Caco-2 (cell line): Measurements from ENCODE around the gene DNM2. TPM values are rescaled to one million over a fixed set of nuclear protein-coding genes. Genes with fewer than 3 reads are reported as not detected.

ENCODE experiments used
- BruUV-seq: library from RNA; stranded (reverse); fragments of 400-500 nt; replicated peaks from 2 replicates; lab custom pipeline; 2021; lab: Mats Ljungman, UMichigan
- CTCF ChIA-PET: fragments of 300-600 bp; sonication (Branson Sonifier 250); formaldehyde crosslinking; loops from one replicate; lab custom pipeline; 2022; ENCODE audit warnings: antibody characterized with exemption; lab: Charles Lee
- POLR2A ChIA-PET: fragments of 300-600 bp; sonication (Branson Sonifier 250); formaldehyde crosslinking; loops from one replicate; lab custom pipeline; 2022; ENCODE audit warnings: antibody characterized with exemption; lab: Charles Lee
- DNase-seq, 2 experiments: peaks; one replicate each; pipeline versions ENCODE4 v3.0.0 to v3.0.0-alpha.2; 2020 to 2022
- H3K27me3 ChIP-seq: replicated peaks from 2 replicates; pipeline ENCODE4 v1.6.0; 2011; ENCODE audit warnings: low read length; ENCODE audit not compliant: control insufficient read depth, insufficient read depth
- H3K36me3 ChIP-seq: 2 replicates; pipeline ENCODE4 v1.5.1; 2011; ENCODE audit warnings: low read length; ENCODE audit not compliant: control insufficient read depth, insufficient read depth
- H3K4me1 ChIP-seq: fragments of 250-450 bp; sonication (Bioruptor Pico); 2 replicates; pipeline ENCODE4 v1.5.1; 2020; ENCODE audit warnings: mild to moderate bottlenecking
- H3K4me3 ChIP-seq: 2 replicates; pipeline ENCODE4 v1.5.1; 2011; ENCODE audit warnings: low read depth, mild to moderate bottlenecking, control low read depth, low read length
- H3K9me3 ChIP-seq: fragments of 250-450 bp; sonication (Bioruptor Pico); 2 replicates; pipeline ENCODE4 v1.5.1; 2020; ENCODE audit warnings: mild to moderate bottlenecking, moderate library complexity
- H3K27ac Mint-ChIP-seq: one replicate; pipeline ENCODE4 v1.8.0; 2022; ENCODE audit warnings: mixed read lengths; ENCODE audit not compliant: unreplicated experiment
- H3K27me3 Mint-ChIP-seq: one replicate; pipeline ENCODE4 v1.8.0; 2022; ENCODE audit warnings: mixed read lengths; ENCODE audit not compliant: insufficient read depth, unreplicated experiment
- H3K36me3 Mint-ChIP-seq: one replicate; pipeline ENCODE4 v1.8.0; 2022; ENCODE audit warnings: mild to moderate bottlenecking, mixed read lengths; ENCODE audit not compliant: insufficient read depth, unreplicated experiment
- H3K4me1 Mint-ChIP-seq: one replicate; pipeline ENCODE4 v1.8.0; 2022; ENCODE audit warnings: low read depth, mixed read lengths; ENCODE audit not compliant: unreplicated experiment
- H3K4me3 Mint-ChIP-seq: one replicate; pipeline ENCODE4 v1.8.0; 2022; ENCODE audit warnings: mild to moderate bottlenecking, moderate library complexity, mixed read lengths; ENCODE audit not compliant: unreplicated experiment
- H3K9me3 Mint-ChIP-seq: one replicate; pipeline ENCODE4 v1.8.0; 2022; ENCODE audit warnings: mixed read lengths; ENCODE audit not compliant: unreplicated experiment
- intact Hi-C: fragments of 100-400 bp; cut with micrococcal nuclease; formaldehyde crosslinking; loops from one replicate; pipeline ENCODE4 v1.10.0; 2022; ENCODE audit not compliant: unreplicated experiment
- total RNA-seq: library from RNA; stranded (reverse); gene quantifications from 2 replicates; pipeline ENCODE4 v1.2.3, GENCODE V29; 2022
- TF ChIP-seq, protein P1 (sequence below), 2 experiments: fragments of 200-600 bp in 1 of 2; IDR thresholded peaks; 1 replicate in 1 of 2; 2 replicates in 1 of 2; pipeline versions ENCODE4 v1.5.1 to v1.8.0; 2011 to 2022; ENCODE audit warnings: antibody characterized with exemption in 1 of 2, control low read depth in 1 of 2, inconsistent platforms in 1 of 2, low read depth in 1 of 2, low read length in 1 of 2, mild to moderate bottlenecking in 1 of 2, moderate library complexity in 1 of 2; ENCODE audit not compliant: insufficient read depth in 1 of 2, severe bottlenecking in 1 of 2, unreplicated experiment in 1 of 2

Gene DNM2
- total RNA-seq, 1 experiment from 2014 or later = 137 TPM

DNA sequence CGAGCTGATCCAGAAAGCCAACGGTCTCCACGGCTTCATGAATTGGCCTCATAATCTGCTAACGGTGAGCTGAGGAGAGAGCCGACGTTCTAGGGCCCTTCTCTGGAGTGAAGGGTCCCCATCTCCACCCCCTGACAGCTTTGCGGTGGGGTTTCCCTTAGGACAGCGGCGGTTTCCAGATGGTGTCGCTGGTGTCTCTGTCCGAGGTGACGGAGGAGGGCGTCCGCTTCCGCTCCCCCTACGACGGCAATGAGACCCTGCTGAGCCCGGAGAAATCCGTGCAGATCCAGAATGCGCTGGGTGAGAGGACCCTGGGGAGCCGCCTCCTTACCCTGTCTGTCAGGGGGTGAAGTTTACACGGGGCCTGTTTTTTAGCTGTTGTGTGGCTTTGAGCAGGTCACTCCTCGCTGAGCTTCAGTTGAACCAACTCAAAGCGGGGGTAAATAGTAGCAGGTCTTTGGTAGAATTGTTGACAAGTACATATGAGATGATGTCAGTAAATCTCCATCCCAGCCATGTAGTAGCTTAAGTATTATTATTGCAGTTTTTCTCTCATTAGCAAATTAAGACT lies 15.8 kb upstream of the DNM2 start:
- Histone ChIP-seq H3K36me3 (no peaks in the 10 kb centered on the region), H3K4me3 (peak overlapping the region; percentile 88), H3K4me1 (peaks cover 5% of the 10 kb centered on the region; the same call in 1 of the 2 replicates), H3K9me3 (no peaks in the 10 kb centered on the region), H3K27me3 (no peaks in the 10 kb centered on the region)
- POLR2A ChIA-PET = interaction anchor here (1.1 to 1.3 kb wide), 2 partner anchors 16 to 134 kb away, joined by 3 to 4 read pairs; partner anchors contain the start of genes DNM2 and TMED1
- CTCF ChIA-PET = interaction anchor here (0.9 to 2.5 kb wide), 5 partner anchors 15 to 223 kb away, joined by 3 to 17 read pairs (median 5); partner anchors contain the start of gene DNM2
- TF ChIP-seq, protein P1, sequence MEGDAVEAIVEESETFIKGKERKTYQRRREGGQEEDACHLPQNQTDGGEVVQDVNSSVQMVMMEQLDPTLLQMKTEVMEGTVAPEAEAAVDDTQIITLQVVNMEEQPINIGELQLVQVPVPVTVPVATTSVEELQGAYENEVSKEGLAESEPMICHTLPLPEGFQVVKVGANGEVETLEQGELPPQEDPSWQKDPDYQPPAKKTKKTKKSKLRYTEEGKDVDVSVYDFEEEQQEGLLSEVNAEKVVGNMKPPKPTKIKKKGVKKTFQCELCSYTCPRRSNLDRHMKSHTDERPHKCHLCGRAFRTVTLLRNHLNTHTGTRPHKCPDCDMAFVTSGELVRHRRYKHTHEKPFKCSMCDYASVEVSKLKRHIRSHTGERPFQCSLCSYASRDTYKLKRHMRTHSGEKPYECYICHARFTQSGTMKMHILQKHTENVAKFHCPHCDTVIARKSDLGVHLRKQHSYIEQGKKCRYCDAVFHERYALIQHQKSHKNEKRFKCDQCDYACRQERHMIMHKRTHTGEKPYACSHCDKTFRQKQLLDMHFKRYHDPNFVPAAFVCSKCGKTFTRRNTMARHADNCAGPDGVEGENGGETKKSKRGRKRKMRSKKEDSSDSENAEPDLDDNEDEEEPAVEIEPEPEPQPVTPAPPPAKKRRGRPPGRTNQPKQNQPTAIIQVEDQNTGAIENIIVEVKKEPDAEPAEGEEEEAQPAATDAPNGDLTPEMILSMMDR (IDR thresholded peaks at IDR 0.05; ENCODE audit: insufficient read depth in 1 of 2, low read depth in 1 of 2, low read length in 1 of 2, severe bottlenecking in 1 of 2, unreplicated experiment in 1 of 2) = peak in 1 of 2 experiments; percentile 5
- Mint-ChIP-seq H3K9me3 (no peaks in the 10 kb centered on the region), H3K4me1 (peaks cover 5% of the 10 kb centered on the region), H3K36me3 (peaks cover 23% of the 10 kb centered on the region), H3K27me3 (no peaks in the 10 kb centered on the region), H3K27ac (peak overlapping the region; percentile 86), H3K4me3 (peak overlapping the region; percentile 93)
- DNase-seq = no peak
- intact Hi-C loops = no loop called here
- BruUV-seq = no TSS peak

DNA sequence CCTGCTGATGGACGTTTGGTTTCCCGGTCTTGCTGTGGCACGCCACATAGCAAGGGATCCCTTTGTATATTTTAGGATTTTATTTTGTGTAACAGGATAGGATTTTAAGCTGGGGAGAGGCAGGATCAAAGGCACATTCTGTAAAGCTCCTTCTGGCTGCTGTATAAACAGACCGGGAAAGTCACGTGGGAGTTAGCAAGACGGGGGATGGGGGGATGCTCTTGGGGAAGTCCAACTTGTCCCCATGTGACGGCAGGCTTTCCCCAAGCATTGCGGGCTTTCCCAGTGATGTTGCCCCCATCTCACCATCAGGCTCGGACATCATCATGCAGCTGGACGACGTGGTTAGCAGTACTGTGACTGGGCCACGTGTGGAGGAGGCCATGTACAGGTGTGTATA lies 10.9 kb upstream of the DNM2 start:
- Histone ChIP-seq H3K36me3 (no peaks in the 10 kb centered on the region), H3K27me3 (no peaks in the 10 kb centered on the region), H3K9me3 (no peaks in the 10 kb centered on the region), H3K4me1 (peaks cover 9% of the 10 kb centered on the region; the same call in 1 of the 2 replicates), H3K4me3 (no peak overlapping the region)
- intact Hi-C loops = loop anchor here (1.0 kb wide), 1 partner anchor 10 kb away; no protein-coding TSS in a partner anchor
- no peaks in the 10 kb centered on the region for H3K4me1 Mint-ChIP-seq
- ChIA-PET POLR2A (interaction anchor here (0.6 to 1.0 kb wide), 3 partner anchors 10 to 129 kb away, joined by 3 to 6 read pairs (median 5); partner anchors contain the start of genes DNM2 and TMED1), CTCF (interaction anchor here (0.5 to 1.2 kb wide), 5 partner anchors 10 to 423 kb away, joined by 3 to 8 read pairs (median 5); partner anchors contain the start of gene DNM2)
- no peak overlapping the region for H3K4me3 Mint-ChIP-seq
- BruUV-seq = no TSS peak
- no peaks in the 10 kb centered on the region for H3K27me3 Mint-ChIP-seq
- H3K36me3 Mint-ChIP-seq = peaks cover 33% of the 10 kb centered on the region
- TF ChIP-seq, protein P1 (IDR thresholded peaks at IDR 0.05; ENCODE audit: insufficient read depth in 1 of 2, low read depth in 1 of 2, low read length in 1 of 2, severe bottlenecking in 1 of 2, unreplicated experiment in 1 of 2) = no peak
- H3K27ac Mint-ChIP-seq = peak overlapping the region; percentile 63
- no peaks in the 10 kb centered on the region for H3K9me3 Mint-ChIP-seq
- peak; percentile 53 to 61 for DNase-seq

DNA sequence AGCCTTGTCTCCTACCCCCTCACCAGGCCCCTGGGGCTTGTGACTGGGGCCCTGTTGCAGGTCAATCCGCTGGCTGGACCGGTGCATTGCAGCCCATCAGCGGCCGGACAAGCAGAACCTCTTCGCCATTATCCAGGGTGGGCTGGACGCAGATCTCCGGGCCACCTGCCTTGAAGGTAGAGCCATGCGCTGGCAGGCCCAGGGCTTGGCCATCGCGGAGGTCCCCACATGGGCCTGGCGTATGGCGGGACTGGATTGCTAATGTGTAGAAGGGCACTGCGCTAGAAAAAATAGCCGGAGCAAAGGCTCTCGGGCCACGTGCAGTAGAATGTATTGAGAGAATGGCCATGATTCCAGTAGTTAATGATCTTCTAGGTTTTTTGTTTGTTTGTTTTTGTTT lies 10.4 kb upstream of the DNM2 start:
- peak overlapping the region; percentile 63 for H3K27ac Mint-ChIP-seq
- no peaks in the 10 kb centered on the region for H3K27me3 Mint-ChIP-seq
- H3K4me3 Mint-ChIP-seq = no peak overlapping the region
- H3K4me3 ChIP-seq = no peak overlapping the region
- H3K36me3 Mint-ChIP-seq = peaks cover 32% of the 10 kb centered on the region
- no peaks in the 10 kb centered on the region for H3K4me1 Mint-ChIP-seq
- no peaks in the 10 kb centered on the region for H3K36me3 ChIP-seq
- no peaks in the 10 kb centered on the region for H3K9me3 Mint-ChIP-seq
- H3K27me3 ChIP-seq = no peaks in the 10 kb centered on the region
- ChIA-PET CTCF (interaction anchor here (0.5 to 1.2 kb wide), 3 partner anchors 9 to 228 kb away, joined by 3 to 8 read pairs (median 3); no protein-coding TSS in a partner anchor), POLR2A (interaction anchor here (1.0 kb wide), 2 partner anchors 10 to 128 kb away, joined by 5 to 6 read pairs; partner anchors contain the start of genes DNM2 and TMED1)
- H3K4me1 ChIP-seq = peaks cover 9% of the 10 kb centered on the region; the same call in 1 of the 2 replicates
- no peaks in the 10 kb centered on the region for H3K9me3 ChIP-seq
- TF ChIP-seq, protein P1 (IDR thresholded peaks at IDR 0.05; ENCODE audit: insufficient read depth in 1 of 2, low read depth in 1 of 2, low read length in 1 of 2, severe bottlenecking in 1 of 2, unreplicated experiment in 1 of 2) = no peak
- no TSS peak for BruUV-seq
- intact Hi-C loops = loop anchor here (1.0 kb wide), 1 partner anchor 10 kb away; no protein-coding TSS in a partner anchor
- DNase-seq = no peak
